GM23248 (cell line): Measurements from ENCODE around the gene UROC1. TPM values are rescaled to one million over a fixed set of nuclear protein-coding genes. Genes with fewer than 3 reads are reported as not detected.

Source experiments
- DNase-seq: peaks from one replicate; pipeline ENCODE4 v3.0.0-alpha.2; 2015
- H2AFZ ChIP-seq: fragments of 200-600 bp; sonication (generic); 2 replicates; pipeline ENCODE4 v1.6.1; 2016; ENCODE audit warnings: antibody characterized with exemption
- H3F3A ChIP-seq: fragments of 200-600 bp; sonication (generic); 2 replicates; pipeline ENCODE4 v1.6.1; 2016; ENCODE audit warnings: mild to moderate bottlenecking, antibody characterized with exemption, mixed run types; ENCODE audit not compliant: insufficient read depth
- H3K27ac ChIP-seq: fragments of 200-600 bp; sonication (generic); 2 replicates; pipeline ENCODE4 v1.5.1; 2016; ENCODE audit warnings: mild to moderate bottlenecking
- H3K27me3 ChIP-seq: fragments of 200-600 bp; sonication (generic); replicated peaks from 2 replicates; pipeline ENCODE4 v1.6.1; 2016; ENCODE audit warnings: mild to moderate bottlenecking; ENCODE audit not compliant: insufficient read depth
- H3K36me3 ChIP-seq: fragments of 200-600 bp; sonication (generic); 2 replicates; pipeline ENCODE4 v1.6.1; 2016; ENCODE audit warnings: low read depth, mild to moderate bottlenecking
- H3K4me1 ChIP-seq: fragments of 200-600 bp; sonication (generic); 2 replicates; pipeline ENCODE4 v1.6.1; 2016; ENCODE audit warnings: mild to moderate bottlenecking; ENCODE audit not compliant: insufficient read depth
- H3K4me2 ChIP-seq: fragments of 200-600 bp; sonication (generic); one replicate; pipeline ENCODE4 v1.6.1; 2016; ENCODE audit warnings: mild to moderate bottlenecking; ENCODE audit not compliant: unreplicated experiment
- H3K4me3 ChIP-seq: fragments of 200-600 bp; sonication (generic); 2 replicates; pipeline ENCODE4 v1.5.1; 2016; ENCODE audit warnings: mild to moderate bottlenecking
- H3K79me2 ChIP-seq: fragments of 200-600 bp; sonication (generic); 2 replicates; pipeline ENCODE4 v1.6.1; 2016; ENCODE audit warnings: mild to moderate bottlenecking; ENCODE audit not compliant: insufficient read depth
- H3K9ac ChIP-seq: fragments of 200-600 bp; sonication (generic); 2 replicates; pipeline ENCODE4 v1.6.1; 2016; ENCODE audit warnings: mild to moderate bottlenecking
- H3K9me2 ChIP-seq: fragments of 200-600 bp; sonication (generic); 2 replicates; pipeline ENCODE4 v1.6.1; 2016; ENCODE audit warnings: mixed run types, mild to moderate bottlenecking, moderate library complexity; ENCODE audit not compliant: insufficient read depth
- H3K9me3 ChIP-seq: fragments of 200-600 bp; sonication (generic); one replicate; pipeline ENCODE4 v1.6.1; 2017; ENCODE audit warnings: low read depth
- H4K20me1 ChIP-seq: fragments of 200-600 bp; sonication (generic); 2 replicates; pipeline ENCODE4 v1.6.0; 2016; ENCODE audit not compliant: insufficient read depth
- EZH2 ChIP-seq: fragments of 200-600 bp; sonication (generic); IDR thresholded peaks from 2 replicates; pipeline ENCODE4 v1.6.1; 2018; ENCODE audit warnings: antibody characterized with exemption, mild to moderate bottlenecking; ENCODE audit not compliant: insufficient read depth, poor library complexity, severe bottlenecking
- EZH2phosphoT487 ChIP-seq: fragments of 200-600 bp; sonication (generic); IDR thresholded peaks from 2 replicates; pipeline ENCODE4 v1.6.1; 2018; ENCODE audit warnings: antibody characterized with exemption, moderate library complexity, mild to moderate bottlenecking, low read depth; ENCODE audit not compliant: insufficient read depth
- WGBS, 2 experiments: methylation state at CpG; one replicate each; pipeline ENCODE4 v1.1.6; 2015 to 2017; ENCODE audit warnings: low lambda C conversion rate in 2 of 2, low coverage in 1 of 2; ENCODE audit errors: missing lambda C conversion rate in 2 of 2; 5-methylcytosine and 5-hydroxymethylcytosine counted together
- in situ Hi-C: fragments of 300-500 bp; cut with MboI; formaldehyde crosslinking; loops from 2 replicates; pipeline ENCODE4 v1.15.0; 2020
- polyA plus RNA-seq: library from polyadenylated mRNA; unstranded; fragments of >200 nt; fragmentation: Nextera tagmentation; extraction: Ambion mirVana; gene quantifications from 2 replicates; pipeline ENCODE4 v1.2.1, GENCODE V29; 2016
- total RNA-seq: library from RNA; depleted of rRNA; stranded (reverse); fragments of >200 nt; shearing (Covaris generic); gene quantifications from 2 replicates; pipeline ENCODE4 v1.2.3, GENCODE V29; 2014

UROC1 gene
- total and polyA plus RNA-seq, 2 experiments from 2014 or later = not detected

- no peak for TF ChIP-seq EZH2
- no peak for TF ChIP-seq EZH2phosphoT487
- Histone ChIP-seq H4K20me1 (no peaks in the 10 kb centered on the region), H2AFZ (no peak overlapping the region), H3K4me1 (no peaks in the 10 kb centered on the region), H3K79me2 (no peaks in the 10 kb centered on the region), H3K9me3 (no peaks in the 10 kb centered on the region), H3K27me3 (peaks cover 27% of the 10 kb centered on the region), H3K4me3 (no peak overlapping the region), H3K27ac (no peak overlapping the region), H3K9me2 (no peaks in the 10 kb centered on the region), H3F3A (no peaks in the 10 kb centered on the region), H3K9ac (no peak overlapping the region), H3K36me3 (no peaks in the 10 kb centered on the region), H3K4me2 (no peak overlapping the region)
- in situ Hi-C loops = no loop called here
- peak; percentile 56 for DNase-seq
- 63 to 67% methylated on average over 14 of the region's 14 CpGs for WGBS, 2 experiments
Observed at GRCh38 chr3:126528800-126529541, 11.4 kb upstream of the UROC1 start.

- no peaks in the 10 kb centered on the region for H3K36me3 ChIP-seq
- no peaks in the 10 kb centered on the region for H3K9me3 ChIP-seq
- no peak overlapping the region for H3K9ac ChIP-seq
- no peaks in the 10 kb centered on the region for H3K9me2 ChIP-seq
- peaks cover 24% of the 10 kb centered on the region for H3K27me3 ChIP-seq
- no peaks in the 10 kb centered on the region for H3K4me1 ChIP-seq
- no peak for DNase-seq
- no peak overlapping the region for H3K27ac ChIP-seq
- no peak overlapping the region for H3K4me2 ChIP-seq
- TF ChIP-seq EZH2phosphoT487 (no peak), EZH2 (no peak)
- 73 to 74% methylated on average over 5 of the region's 5 CpGs for WGBS, 2 experiments
- no peak overlapping the region for H2AFZ ChIP-seq
- no peak overlapping the region for H3K4me3 ChIP-seq
- H4K20me1 ChIP-seq = no peaks in the 10 kb centered on the region
- in situ Hi-C loops = no loop called here
- no peaks in the 10 kb centered on the region for H3K79me2 ChIP-seq
- H3F3A ChIP-seq = no peaks in the 10 kb centered on the region
Observed at GRCh38 chr3:126528419-126528799, 10.8 kb upstream of the UROC1 start.

- Histone ChIP-seq H3K27me3 (peaks cover 24% of the 10 kb centered on the region; the same call in 1 of the 2 replicates), H3K9ac (no peak overlapping the region), H3K79me2 (no peaks in the 10 kb centered on the region), H3K4me1 (no peaks in the 10 kb centered on the region), H3K4me3 (no peak overlapping the region), H3F3A (no peaks in the 10 kb centered on the region), H3K9me2 (no peaks in the 10 kb centered on the region), H2AFZ (no peak overlapping the region), H3K9me3 (no peaks in the 10 kb centered on the region), H3K36me3 (no peaks in the 10 kb centered on the region), H4K20me1 (no peaks in the 10 kb centered on the region), H3K27ac (no peak overlapping the region), H3K4me2 (no peak overlapping the region)
- TF ChIP-seq EZH2 (no peak), EZH2phosphoT487 (no peak)
- WGBS, 2 experiments = 85 to 92% methylated on average over 6 of the region's 6 CpGs
- in situ Hi-C loops = no loop called here
- DNase-seq = no peak
Observed at GRCh38 chr3:126527455-126528211, 10.1 kb upstream of the UROC1 start.

GRCh38 chr3:126527006-126527405 lies 9.4 kb upstream of the UROC1 start:
- no peak overlapping the region for H3K9ac ChIP-seq
- H3K9me2 ChIP-seq = no peaks in the 10 kb centered on the region
- H3K4me1 ChIP-seq = no peaks in the 10 kb centered on the region
- no peaks in the 10 kb centered on the region for H4K20me1 ChIP-seq
- H3K79me2 ChIP-seq = no peaks in the 10 kb centered on the region
- no peak for DNase-seq
- no peaks in the 10 kb centered on the region for H3F3A ChIP-seq
- H3K4me2 ChIP-seq = no peak overlapping the region
- no peak overlapping the region for H3K4me3 ChIP-seq
- in situ Hi-C loops = no loop called here
- no peak for TF ChIP-seq EZH2phosphoT487
- no peak for TF ChIP-seq EZH2
- 88 to 90% methylated on average over 6 to 7 of the region's 7 CpGs for WGBS, 2 experiments
- 0 out of 2 replicates have a peak, but pooled peaks cover 19% of the 10 kb centered on the region for H3K27me3 ChIP-seq
- no peaks in the 10 kb centered on the region for H3K36me3 ChIP-seq
- no peaks in the 10 kb centered on the region for H3K9me3 ChIP-seq
- no peak overlapping the region for H3K27ac ChIP-seq
- H2AFZ ChIP-seq = no peak overlapping the region
